ENCODE results near the gene KLHL3.
A peak's percentile ranks its signal among the peaks of the same experiment; 100 is the strongest.

The KLHL3 gene

DNA sequence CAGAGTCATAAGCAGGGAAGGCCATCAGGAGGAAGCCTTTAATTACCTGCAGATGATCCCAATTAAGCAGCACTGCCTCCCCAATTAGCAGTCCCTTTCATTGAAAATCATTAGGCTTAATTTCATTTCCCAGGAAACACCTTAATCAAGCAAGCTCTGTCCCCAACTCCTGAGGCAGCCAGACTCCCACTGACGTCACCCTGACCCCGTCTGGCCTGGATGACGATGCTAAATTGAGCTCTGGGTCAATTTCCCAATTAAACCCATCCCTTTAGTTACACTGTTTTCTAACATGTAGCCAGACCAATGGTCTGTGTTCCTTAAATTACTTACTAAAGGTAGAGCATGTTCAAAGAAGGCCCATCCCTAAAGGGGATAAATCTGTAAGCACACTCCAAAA lies 152.8 kb downstream of the KLHL3 start:
- Histone ChIP-seq H3K27ac (ENCODE audit: low read depth, low read length) (no peak overlapping the region), H3K36me3 (ENCODE audit: insufficient read depth, low read length) (no peaks in the 10 kb centered on the region), H2AFZ (ENCODE audit: low read length, unreplicated experiment) (no peak overlapping the region), H3K4me3 (ENCODE audit: low read depth, low read length) (no peak overlapping the region), H3K79me2 (ENCODE audit: control insufficient read depth, insufficient read depth, low read length, unreplicated experiment) (no peaks in the 10 kb centered on the region), H3K4me1 (ENCODE audit: control insufficient read depth, insufficient read depth, low read length, unreplicated experiment) (peaks cover 3% of the 10 kb centered on the region), H3K27me3 (ENCODE audit: insufficient read depth, low read length) (peaks cover 39% of the 10 kb centered on the region)

DNA sequence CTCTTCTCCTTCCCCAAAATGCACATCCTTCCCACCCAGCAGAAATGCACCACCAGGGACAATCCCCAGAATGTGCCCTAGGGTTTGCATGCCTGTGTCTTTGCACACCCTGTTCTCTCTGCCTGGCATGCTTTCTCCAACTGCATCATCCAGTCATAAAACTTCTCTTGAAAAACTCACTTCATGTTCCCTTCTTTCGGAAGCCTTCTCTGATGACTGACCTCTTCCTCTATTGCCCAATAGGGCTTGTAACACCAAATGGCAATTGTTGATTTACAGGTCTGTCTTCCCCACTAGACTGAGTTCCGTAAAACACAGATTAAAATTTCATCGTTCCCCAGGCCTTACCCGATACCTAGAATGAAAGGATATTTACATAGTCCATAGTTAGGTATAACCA lies 153.7 kb downstream of the KLHL3 start:
- Histone ChIP-seq H2AFZ (ENCODE audit: low read length, unreplicated experiment) (no peak overlapping the region), H3K36me3 (ENCODE audit: insufficient read depth, low read length) (no peaks in the 10 kb centered on the region), H3K4me1 (ENCODE audit: control insufficient read depth, insufficient read depth, low read length, unreplicated experiment) (peaks cover 3% of the 10 kb centered on the region), H3K27me3 (ENCODE audit: insufficient read depth, low read length) (peaks cover 31% of the 10 kb centered on the region), H3K27ac (ENCODE audit: low read depth, low read length) (no peak overlapping the region), H3K79me2 (ENCODE audit: control insufficient read depth, insufficient read depth, low read length, unreplicated experiment) (no peaks in the 10 kb centered on the region), H3K4me3 (ENCODE audit: low read depth, low read length) (no peak overlapping the region)

DNA sequence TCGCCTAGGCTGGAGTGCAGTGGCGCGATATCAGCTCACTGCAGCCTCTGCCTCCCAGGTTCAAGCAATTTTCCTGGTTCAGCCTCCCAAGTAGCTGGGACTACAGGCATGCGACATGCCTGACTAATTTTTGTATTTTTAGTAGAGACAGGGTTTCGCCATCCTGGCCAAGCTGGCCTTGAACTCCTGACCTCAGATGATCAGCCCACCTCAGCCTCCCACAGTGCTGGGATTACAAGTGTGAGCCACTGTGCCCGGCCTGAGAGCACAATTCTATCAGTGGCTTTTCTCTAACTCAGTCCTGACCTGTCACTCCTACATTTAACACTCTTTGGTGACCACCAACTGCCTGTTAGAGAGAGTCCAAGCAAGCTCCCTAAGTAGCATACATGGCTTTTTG lies 154.1 kb downstream of the KLHL3 start:
- Histone ChIP-seq H3K27me3 (ENCODE audit: insufficient read depth, low read length) (peaks cover 28% of the 10 kb centered on the region), H3K27ac (ENCODE audit: low read depth, low read length) (no peak overlapping the region), H3K4me1 (ENCODE audit: control insufficient read depth, insufficient read depth, low read length, unreplicated experiment) (peaks cover 3% of the 10 kb centered on the region), H2AFZ (ENCODE audit: low read length, unreplicated experiment) (no peak overlapping the region), H3K36me3 (ENCODE audit: insufficient read depth, low read length) (no peaks in the 10 kb centered on the region), H3K79me2 (ENCODE audit: control insufficient read depth, insufficient read depth, low read length, unreplicated experiment) (no peaks in the 10 kb centered on the region), H3K4me3 (ENCODE audit: low read depth, low read length) (no peak overlapping the region)

DNA sequence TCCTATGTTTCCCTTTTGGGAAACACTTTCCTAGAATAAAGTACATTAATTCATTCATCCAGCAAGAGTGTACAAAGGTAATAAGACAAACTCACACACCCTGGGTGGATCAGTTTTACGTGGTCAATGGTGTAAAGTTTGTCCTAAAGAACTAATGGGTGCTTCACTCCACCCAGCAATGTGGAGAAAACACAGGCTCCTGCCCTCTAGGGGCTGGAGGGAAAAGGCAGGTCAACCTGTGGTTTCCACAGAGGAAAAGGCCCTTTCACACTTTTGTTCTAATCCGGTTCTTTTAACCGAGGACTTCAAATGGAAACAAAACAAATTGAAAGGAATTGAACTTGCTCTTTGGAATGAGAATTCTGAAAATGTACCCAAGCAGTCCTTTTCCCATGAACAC lies 155.9 kb downstream of the KLHL3 start:
- no peak overlapping the region for H3K27ac ChIP-seq (ENCODE audit: low read depth, low read length)

DNA sequence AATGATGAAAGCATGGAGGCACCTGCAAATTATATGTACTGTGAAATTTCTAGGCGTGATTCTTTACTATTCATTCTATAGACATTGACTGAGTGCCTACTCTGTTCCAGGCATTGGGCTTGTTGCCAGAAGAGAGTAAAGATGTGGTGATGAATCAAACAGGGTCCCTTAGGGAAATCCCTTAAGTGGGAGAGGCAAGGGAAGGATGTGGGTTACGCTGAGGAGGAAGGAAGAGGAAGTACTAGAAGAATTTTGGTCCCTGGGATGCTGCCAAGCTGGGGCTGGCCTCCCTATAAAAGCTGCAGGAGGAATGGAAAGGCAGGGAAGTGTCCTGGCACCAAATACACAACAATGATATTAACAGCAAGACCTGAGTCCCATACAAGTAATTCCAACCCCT lies 160.0 kb downstream of the KLHL3 start:
- Histone ChIP-seq H3K79me2 (ENCODE audit: control insufficient read depth, insufficient read depth, low read length, unreplicated experiment) (no peaks in the 10 kb centered on the region), H2AFZ (ENCODE audit: low read length, unreplicated experiment) (no peak overlapping the region), H3K4me3 (ENCODE audit: low read depth, low read length) (no peak overlapping the region), H3K27ac (ENCODE audit: low read depth, low read length) (no peak overlapping the region), H3K4me1 (ENCODE audit: control insufficient read depth, insufficient read depth, low read length, unreplicated experiment) (peaks cover 34% of the 10 kb centered on the region), H3K27me3 (ENCODE audit: insufficient read depth, low read length) (no peaks in the 10 kb centered on the region), H3K36me3 (ENCODE audit: insufficient read depth, low read length) (no peaks in the 10 kb centered on the region)

More for the DNA sequence above, 155.9 kb downstream of the KLHL3 start:
- H2AFZ ChIP-seq (ENCODE audit: low read length, unreplicated experiment) = no peak overlapping the region
- no peaks in the 10 kb centered on the region for H3K36me3 ChIP-seq (ENCODE audit: insufficient read depth, low read length)
- H3K27me3 ChIP-seq (ENCODE audit: insufficient read depth, low read length) = peaks cover 11% of the 10 kb centered on the region
- H3K4me3 ChIP-seq (ENCODE audit: low read depth, low read length) = no peak overlapping the region
- H3K4me1 ChIP-seq (ENCODE audit: control insufficient read depth, insufficient read depth, low read length, unreplicated experiment) = peaks cover 16% of the 10 kb centered on the region
- H3K79me2 ChIP-seq (ENCODE audit: control insufficient read depth, insufficient read depth, low read length, unreplicated experiment) = no peaks in the 10 kb centered on the region

DNA sequence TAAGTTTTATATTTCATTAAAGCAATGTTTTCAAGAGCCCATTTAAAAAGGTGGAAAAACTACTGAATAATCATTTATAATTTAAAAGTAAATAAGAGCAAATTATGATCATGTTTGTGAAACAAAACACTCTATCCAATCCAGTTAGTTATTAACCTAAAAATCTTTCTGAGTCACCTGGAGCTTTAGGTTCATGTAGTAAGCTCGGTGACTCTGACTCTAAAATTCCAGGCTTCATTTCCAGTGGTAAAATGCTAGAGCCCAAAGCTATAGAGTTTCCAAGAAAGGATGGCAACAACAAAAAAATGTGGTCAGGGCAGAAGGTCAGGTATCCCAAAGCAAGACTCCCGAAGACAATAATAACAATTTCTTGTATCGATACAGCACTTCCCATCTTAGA lies 160.7 kb downstream of the KLHL3 start:
- Histone ChIP-seq H3K27me3 (ENCODE audit: insufficient read depth, low read length) (no peaks in the 10 kb centered on the region), H3K27ac (ENCODE audit: low read depth, low read length) (no peak overlapping the region)

DNA sequence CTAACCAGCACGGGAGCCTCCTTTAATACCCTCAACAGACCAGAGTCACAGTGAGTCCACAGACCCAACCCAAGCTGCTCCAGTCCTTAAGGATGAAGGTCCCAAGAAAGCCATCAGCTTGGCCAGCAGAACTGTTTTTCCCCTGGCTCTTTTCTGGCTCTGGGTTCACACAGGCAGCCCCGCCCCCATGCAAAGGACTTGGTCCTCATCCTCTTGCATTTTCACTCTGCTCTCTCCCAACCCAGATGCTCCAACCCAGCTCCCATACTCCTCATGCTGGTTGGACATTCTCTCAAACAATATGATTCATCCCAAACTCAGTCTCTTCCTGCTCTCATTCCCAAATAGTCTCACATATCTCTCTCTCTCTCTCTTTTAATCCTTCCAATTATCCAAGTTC lies 162.5 kb downstream of the KLHL3 start:
- no peaks in the 10 kb centered on the region for H3K79me2 ChIP-seq (ENCODE audit: control insufficient read depth, insufficient read depth, low read length, unreplicated experiment)

More for the DNA sequence above, 160.7 kb downstream of the KLHL3 start:
- no peaks in the 10 kb centered on the region for H3K79me2 ChIP-seq (ENCODE audit: control insufficient read depth, insufficient read depth, low read length, unreplicated experiment)
- H3K36me3 ChIP-seq (ENCODE audit: insufficient read depth, low read length) = no peaks in the 10 kb centered on the region
- no peak overlapping the region for H2AFZ ChIP-seq (ENCODE audit: low read length, unreplicated experiment)
- no peak overlapping the region for H3K4me3 ChIP-seq (ENCODE audit: low read depth, low read length)
- H3K4me1 ChIP-seq (ENCODE audit: control insufficient read depth, insufficient read depth, low read length, unreplicated experiment) = peaks cover 34% of the 10 kb centered on the region

DNA sequence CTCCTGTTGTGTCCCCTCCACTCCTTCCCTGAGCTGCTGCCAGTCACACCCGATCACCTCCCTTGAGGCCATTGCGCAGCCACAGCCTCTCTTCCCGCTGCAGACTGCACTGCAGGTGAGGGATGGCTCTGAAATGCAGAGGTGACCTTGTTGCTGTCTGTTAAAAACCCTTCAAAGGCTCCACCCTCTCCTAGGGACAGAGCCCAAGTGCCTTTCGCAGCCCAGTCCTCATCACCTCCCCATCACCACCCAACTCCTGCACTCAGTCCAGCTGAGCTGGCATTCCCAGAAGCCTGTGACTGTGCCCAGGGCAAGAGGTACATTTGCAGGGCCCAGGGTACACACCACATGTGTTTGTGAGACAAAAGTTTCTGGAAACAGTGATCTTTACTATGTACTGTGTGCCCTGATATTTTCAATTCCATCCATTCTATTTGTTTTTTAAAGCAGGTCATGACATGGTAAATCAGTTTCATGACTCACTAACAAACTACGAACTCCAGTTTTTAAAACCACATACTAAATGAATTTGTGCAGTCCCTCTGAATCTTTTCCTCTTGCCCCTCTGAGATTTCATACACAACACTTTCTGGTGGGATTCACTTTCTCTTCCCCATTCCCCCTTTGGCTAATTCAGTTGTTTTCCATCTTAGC lies 163.7 kb downstream of the KLHL3 start:
- H3K79me2 ChIP-seq (ENCODE audit: control insufficient read depth, insufficient read depth, low read length, unreplicated experiment) = no peaks in the 10 kb centered on the region
- peaks cover 34% of the 10 kb centered on the region for H3K4me1 ChIP-seq (ENCODE audit: control insufficient read depth, insufficient read depth, low read length, unreplicated experiment)
- H3K27ac ChIP-seq (ENCODE audit: low read depth, low read length) = peak overlapping the region; percentile 55

More for the DNA sequence above, 162.5 kb downstream of the KLHL3 start:
- no peaks in the 10 kb centered on the region for H3K36me3 ChIP-seq (ENCODE audit: insufficient read depth, low read length)
- no peak overlapping the region for H3K27ac ChIP-seq (ENCODE audit: low read depth, low read length)
- H2AFZ ChIP-seq (ENCODE audit: low read length, unreplicated experiment) = no peak overlapping the region
- no peaks in the 10 kb centered on the region for H3K27me3 ChIP-seq (ENCODE audit: insufficient read depth, low read length)
- H3K4me1 ChIP-seq (ENCODE audit: control insufficient read depth, insufficient read depth, low read length, unreplicated experiment) = peaks cover 34% of the 10 kb centered on the region
- H3K4me3 ChIP-seq (ENCODE audit: low read depth, low read length) = no peak overlapping the region

DNA sequence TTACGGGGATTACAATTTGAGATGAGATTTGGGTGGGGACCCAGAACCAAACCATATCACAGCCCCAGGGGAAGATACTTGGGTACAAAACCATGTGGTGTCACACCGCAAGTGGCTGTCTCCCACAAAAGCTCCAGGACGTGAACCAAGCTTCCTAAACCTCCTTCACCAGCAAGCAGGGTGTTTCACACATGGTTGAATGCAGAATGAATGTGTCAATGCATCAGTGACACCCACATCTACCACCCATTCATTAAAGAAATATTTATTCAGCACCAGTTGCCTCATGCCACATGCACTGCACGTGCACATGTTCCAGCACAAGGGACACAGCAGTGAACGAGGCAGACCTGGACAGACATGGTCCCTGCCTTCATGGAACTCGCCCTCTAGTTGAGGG lies 165.8 kb downstream of the KLHL3 start:
- H3K79me2 ChIP-seq (ENCODE audit: control insufficient read depth, insufficient read depth, low read length, unreplicated experiment) = no peaks in the 10 kb centered on the region

More for the DNA sequence above, 163.7 kb downstream of the KLHL3 start:
- no peak overlapping the region for H3K4me3 ChIP-seq (ENCODE audit: low read depth, low read length)
- peak overlapping the region; percentile 41 for H2AFZ ChIP-seq (ENCODE audit: low read length, unreplicated experiment)
- H3K36me3 ChIP-seq (ENCODE audit: insufficient read depth, low read length) = no peaks in the 10 kb centered on the region
- H3K27me3 ChIP-seq (ENCODE audit: insufficient read depth, low read length) = no peaks in the 10 kb centered on the region

More for the DNA sequence above, 165.8 kb downstream of the KLHL3 start:
- H3K27ac ChIP-seq (ENCODE audit: low read depth, low read length) = no peak overlapping the region
- no peaks in the 10 kb centered on the region for H3K27me3 ChIP-seq (ENCODE audit: insufficient read depth, low read length)
- H3K4me3 ChIP-seq (ENCODE audit: low read depth, low read length) = no peak overlapping the region
- H2AFZ ChIP-seq (ENCODE audit: low read length, unreplicated experiment) = no peak overlapping the region
- H3K4me1 ChIP-seq (ENCODE audit: control insufficient read depth, insufficient read depth, low read length, unreplicated experiment) = peaks cover 41% of the 10 kb centered on the region
- no peaks in the 10 kb centered on the region for H3K36me3 ChIP-seq (ENCODE audit: insufficient read depth, low read length)

All from ACC112 (cell line).